GM18951 (cell line): Measurements from ENCODE around the gene TTF1.

ENCODE experiments used
- POLR2A ChIP-seq: IDR thresholded peaks from 4 replicates; pipeline ENCODE4 v1.6.1; 2011; ENCODE audit warnings: mild to moderate bottlenecking; ENCODE audit not compliant: insufficient read length, insufficient read depth; ENCODE audit errors: extremely low read depth
- in situ Hi-C: fragments of 300-500 bp; cut with MboI; formaldehyde crosslinking; loops from one replicate; pipeline ENCODE4 v1.12.0; 2022; ENCODE audit warnings: low sequenced_read_pairs, mixed read lengths, inconsistent platforms; ENCODE audit not compliant: unreplicated experiment

TTF1 gene

GRCh38 chr9:132424857-132425674 is 18.4 kb upstream of the TTF1 start:
- in situ Hi-C loops: no loop called here
- no peak for TF ChIP-seq POLR2A

- in situ Hi-C loops: no loop called here
- TF ChIP-seq POLR2A: no peak
Observed at GRCh38 chr9:132423503-132423902, 16.9 kb upstream of the TTF1 start.

GRCh38 chr9:132422574-132422973 is 15.9 kb upstream of the TTF1 start:
- in situ Hi-C loops: no loop called here
- TF ChIP-seq POLR2A: no peak

GRCh38 chr9:132418726-132419363 is 12.2 kb upstream of the TTF1 start:
- in situ Hi-C loops: no loop called here
- TF ChIP-seq POLR2A: no peak

- no peak for TF ChIP-seq POLR2A
Observed at GRCh38 chr9:132415181-132415580, 8.5 kb upstream of the TTF1 start.

GRCh38 chr9:132414731-132415130 is 8.1 kb upstream of the TTF1 start:
- TF ChIP-seq POLR2A: no peak
- in situ Hi-C loops: no loop called here

More at GRCh38 chr9:132415181-132415580, 8.5 kb upstream of the TTF1 start:
- in situ Hi-C loops: no loop called here

GRCh38 chr9:132413926-132414325 is 7.3 kb upstream of the TTF1 start:
- in situ Hi-C loops: no loop called here
- TF ChIP-seq POLR2A: no peak

- TF ChIP-seq POLR2A: no peak
- in situ Hi-C loops: no loop called here
Observed at GRCh38 chr9:132412089-132412488, 5.4 kb upstream of the TTF1 start.

- in situ Hi-C loops: no loop called here
Observed at GRCh38 chr9:132411091-132411508, 4.5 kb upstream of the TTF1 start.

GRCh38 chr9:132410642-132411041 is 4.0 kb upstream of the TTF1 start:
- no peak for TF ChIP-seq POLR2A
- in situ Hi-C loops: no loop called here

More at GRCh38 chr9:132411091-132411508, 4.5 kb upstream of the TTF1 start:
- TF ChIP-seq POLR2A: no peak

GRCh38 chr9:132409828-132410528 is 3.3 kb upstream of the TTF1 start, which contains the start of gene CFAP77:
Gene CFAP77, plus strand, starts transcription at chr9:132410211. Its CDS starts 61 bp downstream, at chr9:132410272.
- in situ Hi-C loops: no loop called here
- TF ChIP-seq POLR2A: no peak

GRCh38 chr9:132408521-132408920 is 1.9 kb upstream of the TTF1 start:
- in situ Hi-C loops: no loop called here
- TF ChIP-seq POLR2A: no peak

- TF ChIP-seq POLR2A: no peak
- in situ Hi-C loops: no loop called here
Observed at GRCh38 chr9:132407196-132407595, 556 bp upstream of the TTF1 start.
